Activated naive CD4-positive, alpha-beta T cell treated with anti-CD3 and anti-CD28 coated beads, Interleukin-2, amount 50 U/mL, for 72 hours (primary cell): Measurements from ENCODE around the gene RPL31. TPM values are rescaled to one million over a fixed set of nuclear protein-coding genes. Genes with fewer than 3 reads are reported as not detected.

Experiments used
- ATAC-seq, 2 donors: fragments of 150-1000 bp; cut with Tn5 transposase; 2 replicates each; pipeline ENCODE4 v1.10.0; 2021; ENCODE audit warnings: mild to moderate bottlenecking in 2 of 2, moderate library complexity in 2 of 2
- DNase-seq, 2 donors: peaks; one replicate each; pipeline ENCODE4 v3.0.0; 2021 to 2022; ENCODE audit warnings: low spot score in 2 of 2
- H3K27ac Mint-ChIP-seq, 2 donors: one replicate each; pipeline ENCODE4 v1.8.0; 2022; ENCODE audit warnings: mild to moderate bottlenecking in 2 of 2, mixed read lengths in 2 of 2
- H3K36me3 Mint-ChIP-seq, 2 donors: one replicate each; pipeline ENCODE4 v1.8.0; 2022; ENCODE audit warnings: mixed read lengths in 2 of 2
- H3K9me3 Mint-ChIP-seq, 2 donors: one replicate each; pipeline ENCODE4 v1.8.0; 2022; ENCODE audit warnings: mixed read lengths in 2 of 2
- total RNA-seq, 2 donors: library from RNA; stranded (reverse); gene quantifications; one replicate each; pipeline ENCODE4 v1.2.3, GENCODE V29; 2022

RPL31 gene
- total RNA-seq, 2 donors from 2014 or later = 1,392 to 1,582 TPM

DNA sequence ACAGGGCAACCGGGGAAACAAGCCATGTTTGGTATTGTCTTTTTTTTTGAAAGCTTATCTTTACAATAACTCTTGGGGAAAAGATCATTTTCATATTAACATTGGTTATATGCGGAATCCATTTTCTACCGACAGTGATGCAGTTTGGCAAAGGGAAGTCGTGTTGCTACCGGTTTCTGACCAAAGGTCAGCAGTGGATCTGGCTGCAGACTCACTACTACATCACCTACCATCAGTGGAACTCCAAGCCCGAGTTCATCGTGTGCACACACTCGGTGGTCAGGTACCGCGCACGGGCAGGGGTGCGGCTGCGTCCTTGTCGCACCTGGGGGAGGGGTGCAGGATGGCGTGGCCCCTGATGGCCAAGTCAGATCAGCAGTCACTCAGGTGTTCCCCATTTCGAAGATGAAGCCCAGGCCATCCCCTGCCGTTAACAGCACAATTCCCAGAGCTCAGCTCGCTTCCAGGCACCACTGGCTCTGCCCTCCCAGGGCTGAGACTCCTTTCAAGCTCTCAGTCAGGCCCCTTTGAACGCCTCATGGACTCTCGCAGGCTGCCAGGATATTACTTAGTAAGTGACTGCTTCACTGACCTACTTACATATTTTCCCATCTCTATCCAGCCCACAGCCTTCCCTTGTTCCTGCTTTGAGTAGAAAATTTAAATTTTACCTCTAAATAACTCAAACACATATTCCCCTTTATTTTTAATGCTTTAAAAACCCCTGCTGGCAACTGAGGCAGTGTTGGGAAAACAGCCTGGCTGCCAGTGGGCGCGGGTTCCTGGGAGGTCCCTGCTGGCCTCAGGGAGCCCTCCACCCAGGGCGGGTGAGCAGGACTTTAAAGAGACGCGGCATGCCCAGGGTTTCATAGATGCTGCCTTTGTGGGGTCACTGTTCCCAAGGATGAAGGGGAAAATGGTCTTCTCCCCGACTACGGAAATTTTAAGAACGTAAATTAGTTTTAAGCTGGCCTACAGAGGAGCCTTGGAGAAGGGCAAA, 33.6 kb upstream of the RPL31 start:
- H3K9me3 Mint-ChIP-seq = no peaks in the 10 kb centered on the region

DNA sequence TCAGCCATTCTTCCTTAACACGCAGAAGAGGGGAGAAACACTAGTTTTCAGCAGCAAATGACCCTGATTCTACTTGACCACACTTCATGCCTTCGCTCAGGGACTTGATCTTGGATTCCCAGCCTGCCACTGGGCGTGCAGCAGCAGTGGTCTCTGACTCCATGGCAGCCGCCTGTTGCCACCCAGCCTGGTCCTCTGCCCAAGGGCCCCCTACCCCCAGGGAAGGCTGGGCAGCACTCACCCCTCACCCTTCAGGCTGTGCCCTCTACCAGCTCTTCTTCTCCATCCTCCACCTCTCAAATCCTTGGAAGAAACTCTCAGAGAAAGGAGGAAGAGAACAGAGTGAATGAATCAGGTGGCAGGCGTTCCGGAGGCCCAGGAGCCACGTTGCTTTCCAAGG, 32.1 kb upstream of the RPL31 start:
- Mint-ChIP-seq H3K36me3 (peaks cover 0 to 4% of the 10 kb centered on the region in 2 donors), H3K27ac (no peak overlapping the region), H3K9me3 (no peaks in the 10 kb centered on the region)
- ATAC-seq = no peak
- no peak for DNase-seq

More for the DNA sequence above, 33.6 kb upstream of the RPL31 start:
- ATAC-seq (no peak), DNase-seq (no peak)
- Mint-ChIP-seq H3K27ac (no peak overlapping the region), H3K36me3 (peaks cover 0 to 4% of the 10 kb centered on the region in 2 donors)

DNA sequence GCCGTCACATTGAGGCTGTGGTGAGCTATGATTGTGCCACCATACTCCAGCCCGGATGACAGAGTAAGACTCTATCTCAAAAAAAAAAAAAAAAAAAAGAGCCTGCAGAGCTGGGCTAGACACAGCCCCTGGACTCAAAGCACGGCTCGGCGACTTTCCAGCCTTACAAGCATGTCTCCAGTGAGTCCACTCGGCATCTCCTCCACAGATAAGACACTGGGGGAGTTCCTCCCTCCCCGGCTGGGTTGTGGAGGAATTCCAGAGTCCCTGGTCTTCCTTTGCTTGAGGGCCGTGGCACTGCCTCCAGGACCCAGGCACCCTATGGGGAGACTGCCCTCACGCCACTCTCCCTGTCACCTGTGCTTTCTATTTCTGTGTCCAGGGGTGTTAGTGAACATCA, 30.9 kb upstream of the RPL31 start:
- ATAC-seq (no peak), DNase-seq (no peak)
- H3K9me3 Mint-ChIP-seq = no peaks in the 10 kb centered on the region

DNA sequence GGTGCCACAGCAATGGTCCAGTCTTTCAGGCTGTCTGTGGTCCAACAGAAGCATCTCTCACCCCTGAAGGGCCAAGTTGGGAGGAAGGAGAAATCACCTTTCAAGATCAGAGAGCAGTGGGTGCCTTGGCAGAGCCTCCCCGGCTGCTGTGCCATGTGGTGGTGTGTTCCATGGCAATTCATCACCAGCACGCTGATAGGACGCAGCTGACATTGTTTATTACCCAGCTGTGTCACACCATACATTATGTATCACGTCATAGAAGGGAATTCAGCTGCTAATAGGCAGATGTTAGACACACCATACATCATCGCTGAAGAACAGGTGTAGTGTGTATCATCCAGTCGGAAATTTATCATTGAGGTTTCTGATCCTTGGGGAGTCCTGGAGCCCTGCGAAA, 29.6 kb upstream of the RPL31 start:
- ATAC-seq = no peak
- no peak for DNase-seq

More for the DNA sequence above, 30.9 kb upstream of the RPL31 start:
- H3K36me3 Mint-ChIP-seq = peaks cover 0 to 4% of the 10 kb centered on the region in 2 donors
- peak overlapping the region in 1 of 2 donors; percentile 43 for H3K27ac Mint-ChIP-seq

DNA sequence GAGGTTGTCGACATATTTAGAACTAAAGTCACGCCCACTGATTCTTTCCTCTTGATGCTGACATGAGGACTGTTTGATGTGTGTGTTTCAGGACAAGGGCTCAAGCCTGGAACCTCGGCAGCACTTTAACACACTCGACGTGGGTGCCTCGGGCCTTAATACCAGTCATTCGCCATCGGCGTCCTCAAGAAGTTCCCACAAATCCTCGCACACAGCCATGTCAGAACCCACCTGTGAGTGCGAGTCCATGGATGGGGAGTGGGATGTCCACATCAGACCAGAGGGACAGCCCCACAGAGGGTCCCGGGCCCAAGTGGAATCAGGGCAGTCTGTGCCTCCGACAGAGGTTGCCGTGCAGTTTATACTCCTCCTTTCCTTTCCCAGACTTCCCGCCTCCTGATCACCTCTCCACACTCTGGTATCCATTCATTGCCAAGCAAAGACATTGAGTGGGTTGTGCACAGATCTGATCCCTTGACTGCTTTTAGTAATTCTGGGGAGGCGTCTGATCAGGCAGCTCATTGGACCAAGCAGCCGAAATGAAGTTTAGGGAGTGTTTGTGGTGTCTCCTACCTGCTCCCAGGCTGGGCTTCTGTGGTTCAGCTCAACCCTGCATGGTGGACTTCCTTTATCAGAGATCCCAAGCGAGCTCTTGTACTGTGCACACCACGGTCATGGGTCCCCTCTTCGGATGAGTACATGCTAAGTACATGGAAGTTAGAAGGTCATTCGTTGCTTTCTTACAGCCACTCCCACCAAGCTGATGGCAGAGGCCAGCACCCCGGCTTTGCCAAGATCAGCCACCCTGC, 27.2 kb upstream of the RPL31 start:
- ATAC-seq = no peak
- no peak for DNase-seq
- no peaks in the 10 kb centered on the region for H3K36me3 Mint-ChIP-seq
- H3K27ac Mint-ChIP-seq = no peak overlapping the region
- no peaks in the 10 kb centered on the region for H3K9me3 Mint-ChIP-seq

More for the DNA sequence above, 29.6 kb upstream of the RPL31 start:
- no peaks in the 10 kb centered on the region for H3K9me3 Mint-ChIP-seq
- H3K36me3 Mint-ChIP-seq = peaks cover 0 to 4% of the 10 kb centered on the region in 2 donors
- H3K27ac Mint-ChIP-seq = peak overlapping the region in 1 of 2 donors; percentile 36

DNA sequence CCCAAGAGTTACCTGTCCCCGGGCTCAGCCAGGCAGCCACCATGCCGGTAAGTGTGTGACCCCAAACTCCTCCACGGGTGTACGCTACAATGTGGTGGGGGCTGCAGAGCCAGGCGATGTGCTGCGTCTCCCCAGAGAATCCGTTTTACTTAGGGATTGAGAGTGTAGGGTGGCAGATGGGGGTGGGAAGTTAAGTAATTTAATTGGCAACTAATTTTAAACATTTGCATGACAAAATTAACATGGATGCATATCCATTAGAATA, 26.6 kb upstream of the RPL31 start:
- no peak for ATAC-seq
- no peak overlapping the region for H3K27ac Mint-ChIP-seq

DNA sequence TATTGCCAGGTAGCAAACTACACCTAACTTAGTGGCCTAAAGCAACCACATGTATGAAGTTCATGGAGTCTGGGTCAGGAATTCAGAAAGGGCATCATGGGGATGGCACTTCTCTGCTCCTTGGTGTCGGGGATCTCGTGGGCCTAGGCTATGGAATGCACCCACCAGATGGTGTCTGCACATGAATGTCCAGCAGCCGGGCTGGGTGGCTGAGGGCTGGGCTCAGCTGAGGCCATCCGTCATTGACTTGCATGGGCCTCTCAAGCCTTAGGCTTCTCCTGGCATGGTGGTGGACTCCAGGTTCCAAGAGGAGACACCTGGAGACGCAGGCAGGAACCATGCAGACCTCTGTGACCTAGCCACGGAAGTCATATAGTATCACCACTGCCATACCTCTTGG, 26.0 kb upstream of the RPL31 start:
- no peaks in the 10 kb centered on the region for H3K9me3 Mint-ChIP-seq
- ATAC-seq (no peak), DNase-seq (no peak)
- H3K36me3 Mint-ChIP-seq = no peaks in the 10 kb centered on the region
- H3K27ac Mint-ChIP-seq = no peak overlapping the region

More for the DNA sequence above, 26.6 kb upstream of the RPL31 start:
- DNase-seq = no peak
- Mint-ChIP-seq H3K9me3 (no peaks in the 10 kb centered on the region), H3K36me3 (no peaks in the 10 kb centered on the region)

DNA sequence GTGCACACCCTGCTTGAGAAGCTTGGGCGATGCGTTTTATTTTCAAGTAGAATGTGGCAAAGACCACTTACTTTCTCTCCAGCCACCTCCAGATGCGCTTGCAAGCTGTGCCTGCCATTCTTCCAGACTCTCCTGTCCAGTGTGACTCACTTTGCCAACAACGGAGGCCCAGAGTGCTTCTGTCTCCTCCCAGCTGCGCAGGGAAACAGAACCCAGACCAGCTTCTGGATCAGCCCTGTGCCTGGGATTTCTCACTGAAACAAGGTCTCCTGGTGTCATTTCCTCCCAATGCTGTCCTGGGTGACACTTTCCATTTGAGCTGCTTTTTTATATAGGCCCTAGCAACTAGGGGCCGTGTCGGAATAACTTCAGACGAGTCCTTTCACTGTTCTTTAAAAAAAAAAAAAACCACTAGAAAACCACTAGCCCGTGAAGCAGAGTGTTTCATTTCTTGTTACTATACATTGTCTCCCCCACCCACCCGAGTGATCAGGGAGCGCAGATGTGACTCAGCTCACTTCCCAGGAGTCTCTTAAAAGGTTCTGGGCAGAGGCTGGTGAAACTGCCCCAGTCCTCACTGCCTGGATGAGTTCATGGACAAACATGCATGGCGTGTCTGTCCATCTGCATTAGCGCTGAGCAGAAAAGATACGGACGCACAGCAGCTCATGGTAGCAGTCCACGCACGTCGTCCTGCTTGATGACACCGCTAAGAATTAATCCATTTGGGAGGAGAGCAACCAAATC, 25.3 kb upstream of the RPL31 start:
- DNase-seq (no peak), ATAC-seq (peak; percentile 33 to 59)
- H3K27ac Mint-ChIP-seq = peak overlapping the region; percentile 54 to 65

DNA sequence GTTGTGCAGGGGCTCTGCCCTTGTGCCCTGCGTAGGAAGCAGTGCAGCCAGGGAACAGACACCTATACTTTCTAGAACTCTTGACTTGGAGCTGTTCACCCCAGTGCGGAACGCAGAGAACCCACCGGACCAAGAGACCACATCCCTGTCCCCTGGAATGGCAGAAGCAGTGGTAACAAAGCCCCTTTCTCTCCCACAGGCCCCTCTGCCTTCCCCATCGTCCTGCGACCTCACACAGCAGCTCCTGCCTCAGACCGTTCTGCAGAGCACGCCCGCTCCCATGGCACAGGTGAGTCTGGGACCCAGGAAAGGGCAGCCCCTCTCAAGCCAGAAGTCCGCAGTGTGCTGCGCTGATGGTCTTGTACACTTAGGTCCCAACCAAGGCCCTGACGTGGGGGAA, 24.6 kb upstream of the RPL31 start:
- no peak for ATAC-seq
- no peak overlapping the region for H3K27ac Mint-ChIP-seq
- no peaks in the 10 kb centered on the region for H3K36me3 Mint-ChIP-seq
- H3K9me3 Mint-ChIP-seq = no peaks in the 10 kb centered on the region
- DNase-seq = no peak

More for the DNA sequence above, 25.3 kb upstream of the RPL31 start:
- Mint-ChIP-seq H3K9me3 (no peaks in the 10 kb centered on the region), H3K36me3 (no peaks in the 10 kb centered on the region)

DNA sequence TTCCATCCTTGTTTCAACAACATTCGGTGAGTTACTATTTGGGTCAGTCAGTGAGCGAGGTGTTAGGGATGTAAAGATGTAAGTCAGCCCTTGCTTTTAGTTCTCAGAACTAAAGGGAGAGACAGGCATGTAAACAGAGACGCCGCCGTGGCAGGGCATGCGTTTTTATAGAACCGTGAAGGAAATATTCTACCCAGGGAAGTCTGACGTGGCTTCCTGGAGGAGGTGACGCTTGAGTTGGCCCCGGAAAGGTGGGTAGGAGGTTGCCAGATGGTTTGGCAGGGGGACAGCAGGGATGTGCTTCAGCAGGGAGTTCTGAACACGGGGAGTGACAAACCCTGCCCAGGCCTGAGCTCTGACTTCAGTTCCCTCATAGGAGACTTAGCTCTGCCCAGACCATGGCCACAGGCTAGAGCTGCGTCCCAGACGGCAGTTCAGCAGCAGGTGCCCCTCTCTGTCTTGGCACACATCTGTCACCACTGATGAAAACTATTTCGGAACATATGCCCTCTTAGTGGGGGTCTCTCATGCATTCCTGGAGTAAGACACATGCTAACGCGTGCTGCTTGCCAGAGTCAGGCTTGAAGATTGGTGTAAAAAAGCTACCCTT, 23.4 kb upstream of the RPL31 start:
- no peak for DNase-seq
- Mint-ChIP-seq H3K9me3 (no peaks in the 10 kb centered on the region), H3K27ac (no peak overlapping the region), H3K36me3 (no peaks in the 10 kb centered on the region)
- ATAC-seq = peak in 1 of 2 donors; percentile 22

DNA sequence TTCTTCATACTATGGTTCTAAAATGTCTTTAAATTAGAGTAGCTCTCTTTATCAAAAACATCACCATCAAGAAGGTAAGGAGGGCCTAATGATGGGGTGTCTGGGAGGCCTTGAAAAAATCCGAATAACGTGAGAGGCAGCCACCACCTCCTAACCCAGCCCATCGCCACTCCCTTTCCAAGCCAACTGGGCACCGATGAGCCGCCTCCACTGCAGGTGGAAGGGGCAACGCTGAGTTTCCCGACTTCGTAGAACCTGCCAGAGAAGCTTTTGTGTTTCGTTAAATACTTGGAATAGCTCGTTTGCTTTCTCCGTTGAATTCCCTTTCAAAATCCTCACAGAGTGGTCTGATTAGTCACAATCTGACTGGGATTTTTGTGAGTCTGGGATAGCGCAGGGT, 22.0 kb upstream of the RPL31 start:
- no peaks in the 10 kb centered on the region for H3K9me3 Mint-ChIP-seq
- DNase-seq (no peak), ATAC-seq (no peak)

DNA sequence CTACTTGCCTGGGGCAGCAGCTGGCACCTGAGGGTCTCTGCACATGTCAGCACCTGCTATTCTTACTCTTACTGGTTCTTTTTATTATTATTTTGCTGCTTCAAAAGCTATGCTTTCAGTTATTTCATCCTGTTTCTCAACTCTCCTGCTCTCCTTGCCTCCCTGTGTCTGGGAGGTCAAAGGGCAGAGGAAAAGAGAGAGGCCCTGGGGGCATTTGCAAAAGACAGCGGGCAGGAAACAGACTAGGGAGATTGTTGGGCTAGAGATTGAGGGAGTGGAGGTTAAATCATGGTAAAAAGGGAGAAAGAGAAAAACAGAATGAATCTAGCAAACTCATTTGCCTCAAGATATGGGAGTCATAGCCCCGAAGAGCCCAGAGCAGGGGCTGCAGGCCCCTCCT, 21.1 kb upstream of the RPL31 start:
- ATAC-seq (no peak), DNase-seq (no peak)
- Mint-ChIP-seq H3K9me3 (no peaks in the 10 kb centered on the region), H3K36me3 (no peaks in the 10 kb centered on the region), H3K27ac (peak overlapping the region in 1 of 2 donors; percentile 48)

More for the DNA sequence above, 22.0 kb upstream of the RPL31 start:
- Mint-ChIP-seq H3K36me3 (no peaks in the 10 kb centered on the region), H3K27ac (no peak overlapping the region)

DNA sequence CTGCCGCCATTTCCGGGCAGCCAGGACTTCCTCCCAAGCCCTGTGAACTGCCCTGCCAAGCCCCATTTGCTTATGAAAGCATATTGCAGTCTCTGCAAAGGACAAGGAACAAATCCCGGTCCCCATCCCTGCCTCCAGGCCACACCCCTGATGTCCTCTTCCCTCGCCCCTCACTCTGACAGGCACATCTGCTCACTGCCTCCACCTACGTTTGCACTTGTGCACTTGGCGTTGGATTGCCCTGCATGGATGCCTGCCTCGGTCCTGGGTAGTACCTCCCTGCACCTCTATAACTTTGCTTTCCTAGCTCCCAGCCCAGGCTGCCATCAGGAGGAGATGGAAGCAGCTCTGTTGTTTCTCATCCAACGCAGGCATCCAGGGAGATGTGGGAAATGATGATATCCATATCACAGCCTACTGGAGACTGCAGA, 19.6 kb upstream of the RPL31 start:
- Mint-ChIP-seq H3K27ac (no peak overlapping the region), H3K9me3 (no peaks in the 10 kb centered on the region), H3K36me3 (no peaks in the 10 kb centered on the region)
- DNase-seq = no peak
- no peak for ATAC-seq

DNA sequence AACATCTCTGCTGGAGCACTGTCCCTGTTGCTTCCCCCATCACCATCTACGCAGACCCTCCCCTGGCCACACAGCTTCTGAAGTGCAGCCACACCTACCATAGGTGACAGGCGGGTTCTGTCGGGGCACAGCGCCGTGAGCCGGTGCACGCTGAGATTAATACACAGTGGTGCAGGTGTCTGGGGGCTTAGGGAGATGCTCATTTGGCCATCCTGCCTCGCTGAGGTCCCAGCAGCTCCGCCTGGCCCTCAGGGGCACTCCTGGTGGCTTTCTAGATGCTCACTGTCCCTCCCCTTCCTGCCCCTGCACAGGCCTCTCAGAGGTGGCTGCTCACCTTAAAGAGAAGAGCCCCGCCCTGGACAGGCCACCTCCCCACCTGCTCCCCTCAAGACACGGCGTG, 18.9 kb upstream of the RPL31 start:
- Mint-ChIP-seq H3K9me3 (no peaks in the 10 kb centered on the region), H3K27ac (no peak overlapping the region), H3K36me3 (no peaks in the 10 kb centered on the region)
- DNase-seq (no peak), ATAC-seq (no peak)

DNA sequence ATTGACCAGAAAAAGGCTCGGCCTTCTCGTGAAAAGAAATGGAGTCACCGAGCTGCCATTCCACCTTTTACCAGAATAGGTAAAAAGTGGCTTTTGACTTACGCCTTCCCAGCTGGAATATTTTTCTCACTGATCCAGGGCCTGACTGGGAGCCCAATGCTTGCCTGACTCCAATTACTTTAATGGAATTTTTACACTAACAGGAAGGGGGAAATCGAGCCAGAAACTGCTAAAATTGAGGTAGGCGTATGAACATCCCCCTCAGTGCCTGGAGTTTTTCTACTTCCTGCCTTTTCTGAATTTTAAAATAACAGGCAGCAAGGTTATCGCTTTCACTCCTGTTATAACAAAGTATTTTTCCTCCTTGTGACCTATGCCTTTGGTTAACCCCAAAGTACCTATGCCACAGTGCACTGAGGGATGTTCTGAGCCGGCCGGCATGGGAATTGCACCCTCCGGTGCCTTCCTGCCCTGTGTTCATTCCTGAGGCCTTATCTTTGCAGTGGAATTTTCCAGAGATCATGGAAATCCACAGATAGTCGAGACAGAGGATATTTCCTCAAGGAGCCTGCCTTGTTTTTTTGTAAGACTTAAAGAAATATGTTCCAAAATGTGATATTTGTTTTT, 18.3 kb upstream of the RPL31 start:
- H3K36me3 Mint-ChIP-seq = no peaks in the 10 kb centered on the region
- no peak for ATAC-seq
- no peaks in the 10 kb centered on the region for H3K9me3 Mint-ChIP-seq
- no peak for DNase-seq
- H3K27ac Mint-ChIP-seq = no peak overlapping the region

DNA sequence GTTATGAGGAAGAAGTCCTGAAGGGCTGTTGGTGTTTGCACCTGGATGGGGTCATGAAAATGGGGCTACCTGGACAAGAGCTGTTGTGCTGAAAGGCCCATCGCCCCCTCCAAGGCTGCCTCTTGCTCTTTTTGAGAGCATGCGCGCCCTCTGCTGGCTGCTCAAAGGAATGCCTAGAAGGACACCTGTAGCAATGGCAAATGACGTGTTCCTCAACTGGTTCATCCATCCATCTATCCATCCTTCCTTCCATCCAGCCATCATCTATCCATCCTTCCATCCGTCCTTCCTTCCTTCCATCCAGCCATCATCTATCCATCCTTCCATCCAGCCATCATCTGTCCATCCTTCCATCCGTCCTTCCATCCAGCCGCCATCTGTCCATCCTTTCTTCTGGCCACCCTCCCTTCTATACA, 17.2 kb upstream of the RPL31 start:
- H3K9me3 Mint-ChIP-seq = no peaks in the 10 kb centered on the region
- ATAC-seq = peak; percentile 84 to 87
- H3K36me3 Mint-ChIP-seq = no peaks in the 10 kb centered on the region
- H3K27ac Mint-ChIP-seq = peak overlapping the region in 1 of 2 donors; percentile 31
- DNase-seq = peak in 1 of 2 donors; percentile 75
